ACC112 (cell line): ENCODE data around the gene LMOD3.

ENCODE experiments used
- H2AFZ ChIP-seq: fragments of 200-600 bp; sonication (generic); one replicate; pipeline ENCODE4 v1.6.0; 2017; ENCODE audit warnings: antibody characterized with exemption, low read length; ENCODE audit not compliant: unreplicated experiment
- H3K27ac ChIP-seq: fragments of 200-600 bp; sonication (generic); 2 replicates; pipeline ENCODE4 v1.5.1; 2014; ENCODE audit warnings: low read depth, mild to moderate bottlenecking, antibody characterized with exemption, low read length, moderate library complexity
- H3K27me3 ChIP-seq: fragments of 200-600 bp; sonication (generic); 2 replicates; pipeline ENCODE4 v1.6.1; 2014; ENCODE audit warnings: mild to moderate bottlenecking, antibody characterized with exemption, low read length, moderate library complexity, mixed read lengths; ENCODE audit not compliant: insufficient read depth
- H3K36me3 ChIP-seq: fragments of 200-600 bp; sonication (generic); 2 replicates; pipeline ENCODE4 v1.6.1; 2016; ENCODE audit warnings: mild to moderate bottlenecking, antibody characterized with exemption, low read length, moderate library complexity, mixed read lengths; ENCODE audit not compliant: insufficient read depth
- H3K4me1 ChIP-seq: fragments of 200-600 bp; sonication (generic); one replicate; pipeline ENCODE4 v1.6.1; 2016; ENCODE audit warnings: low read length, mixed read lengths; ENCODE audit not compliant: insufficient read depth, unreplicated experiment, control insufficient read depth
- H3K4me3 ChIP-seq: fragments of 200-600 bp; sonication (generic); 2 replicates; pipeline ENCODE4 v1.5.1; 2014; ENCODE audit warnings: mild to moderate bottlenecking, low read depth, low read length
- H3K79me2 ChIP-seq: fragments of 200-600 bp; sonication (generic); one replicate; pipeline ENCODE4 v1.6.0; 2016; ENCODE audit warnings: low read length; ENCODE audit not compliant: control insufficient read depth, unreplicated experiment, insufficient read depth

LMOD3 gene

DNA sequence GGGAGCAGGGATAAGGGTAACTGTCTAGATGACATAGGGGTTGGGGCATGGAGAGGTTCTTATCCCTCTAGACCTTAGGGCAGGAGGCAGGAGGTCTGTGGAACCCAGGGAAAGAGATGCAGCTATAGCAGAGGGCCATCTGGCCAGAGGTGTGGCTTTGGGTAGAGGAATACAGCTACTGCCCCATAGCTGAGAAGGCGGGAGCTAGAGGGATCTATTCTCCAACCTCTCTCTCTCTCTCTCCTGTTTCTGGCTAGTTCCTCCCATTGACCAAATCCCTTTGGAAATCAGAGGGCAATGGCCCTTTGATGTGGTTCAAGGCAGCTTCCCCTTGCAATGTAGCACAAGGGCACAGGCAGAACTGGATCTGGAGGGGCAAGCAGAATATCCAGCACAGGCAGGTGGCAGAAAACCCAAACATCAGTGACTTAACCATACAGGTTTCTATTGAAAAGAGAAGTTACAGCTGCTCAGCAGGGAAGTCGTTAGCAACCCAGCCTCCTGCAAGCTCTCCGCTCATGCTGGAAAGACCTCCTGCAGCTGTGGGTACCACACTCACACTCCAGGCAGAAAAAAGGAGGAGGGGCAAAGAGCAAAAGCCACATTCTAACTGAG, 22.3 kb upstream of the LMOD3 start:
- H3K36me3 ChIP-seq = no peaks in the 10 kb centered on the region
- peaks cover 9% of the 10 kb centered on the region; the same call in 1 of the 2 replicates for H3K27me3 ChIP-seq
- no peak overlapping the region for H2AFZ ChIP-seq
- no peak overlapping the region for H3K4me3 ChIP-seq
- H3K79me2 ChIP-seq = no peaks in the 10 kb centered on the region
- H3K4me1 ChIP-seq = no peaks in the 10 kb centered on the region
- H3K27ac ChIP-seq = no peak overlapping the region

- H3K4me3 ChIP-seq = no peak overlapping the region
- no peaks in the 10 kb centered on the region for H3K36me3 ChIP-seq
- H2AFZ ChIP-seq = no peak overlapping the region
- H3K27ac ChIP-seq = no peak overlapping the region
- H3K4me1 ChIP-seq = no peaks in the 10 kb centered on the region
- H3K27me3 ChIP-seq = peaks cover 9% of the 10 kb centered on the region; the same call in 1 of the 2 replicates
- no peaks in the 10 kb centered on the region for H3K79me2 ChIP-seq
Measured at GRCh38 chr3:69143612-69144011, 21.2 kb upstream of the LMOD3 start.

- Histone ChIP-seq H3K27ac (no peak overlapping the region), H3K4me3 (no peak overlapping the region), H3K36me3 (no peaks in the 10 kb centered on the region), H3K4me1 (no peaks in the 10 kb centered on the region), H3K79me2 (no peaks in the 10 kb centered on the region), H2AFZ (no peak overlapping the region), H3K27me3 (peaks cover 9% of the 10 kb centered on the region; the same call in 1 of the 2 replicates)
Measured at GRCh38 chr3:69142797-69143454, 20.5 kb upstream of the LMOD3 start.

GRCh38 chr3:69142090-69142489, 19.7 kb upstream of the LMOD3 start:
- no peaks in the 10 kb centered on the region for H3K36me3 ChIP-seq
- H3K4me3 ChIP-seq = no peak overlapping the region
- H3K27ac ChIP-seq = no peak overlapping the region
- no peak overlapping the region for H2AFZ ChIP-seq
- peaks cover 9% of the 10 kb centered on the region; the same call in 1 of the 2 replicates for H3K27me3 ChIP-seq
- H3K4me1 ChIP-seq = no peaks in the 10 kb centered on the region
- no peaks in the 10 kb centered on the region for H3K79me2 ChIP-seq

GRCh38 chr3:69141313-69141712, 18.9 kb upstream of the LMOD3 start:
- H3K27me3 ChIP-seq = peaks cover 9% of the 10 kb centered on the region; the same call in 1 of the 2 replicates
- H2AFZ ChIP-seq = no peak overlapping the region
- H3K27ac ChIP-seq = no peak overlapping the region
- no peaks in the 10 kb centered on the region for H3K36me3 ChIP-seq
- no peaks in the 10 kb centered on the region for H3K4me1 ChIP-seq
- no peak overlapping the region for H3K4me3 ChIP-seq
- no peaks in the 10 kb centered on the region for H3K79me2 ChIP-seq

GRCh38 chr3:69137412-69137811, 15.0 kb upstream of the LMOD3 start:
- Histone ChIP-seq H2AFZ (no peak overlapping the region), H3K79me2 (no peaks in the 10 kb centered on the region), H3K27ac (no peak overlapping the region), H3K4me3 (no peak overlapping the region), H3K36me3 (no peaks in the 10 kb centered on the region), H3K27me3 (peaks cover 9% of the 10 kb centered on the region; the same call in 1 of the 2 replicates), H3K4me1 (no peaks in the 10 kb centered on the region)

- no peaks in the 10 kb centered on the region for H3K36me3 ChIP-seq
- H3K27me3 ChIP-seq = peaks cover 9% of the 10 kb centered on the region; the same call in 1 of the 2 replicates
- no peak overlapping the region for H3K4me3 ChIP-seq
- H3K79me2 ChIP-seq = no peaks in the 10 kb centered on the region
- no peak overlapping the region for H2AFZ ChIP-seq
- no peak overlapping the region for H3K27ac ChIP-seq
- no peaks in the 10 kb centered on the region for H3K4me1 ChIP-seq
Measured at GRCh38 chr3:69137005-69137404, 14.6 kb upstream of the LMOD3 start.

DNA sequence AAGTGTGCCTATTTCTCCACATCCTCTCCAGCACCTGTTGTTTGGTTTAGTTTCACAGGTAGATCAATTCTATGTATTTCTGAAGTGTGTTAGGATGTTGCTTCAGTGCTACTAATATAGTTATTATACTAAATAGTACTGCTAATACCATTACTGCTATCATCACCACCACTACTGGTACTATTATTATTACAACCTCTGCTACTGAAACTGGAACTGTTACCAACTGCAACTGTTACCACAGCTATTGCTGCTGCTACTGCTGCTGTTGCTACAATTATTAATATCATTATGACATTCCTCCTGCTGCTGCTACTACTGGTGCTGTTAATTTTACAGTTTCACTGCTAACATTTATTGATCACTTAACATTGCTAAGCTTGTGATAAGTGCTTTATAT, 8.3 kb upstream of the LMOD3 start:
- no peak overlapping the region for H3K4me3 ChIP-seq
- H3K4me1 ChIP-seq = no peaks in the 10 kb centered on the region
- no peak overlapping the region for H2AFZ ChIP-seq
- H3K79me2 ChIP-seq = no peaks in the 10 kb centered on the region
- H3K27me3 ChIP-seq = no peaks in the 10 kb centered on the region
- no peak overlapping the region for H3K27ac ChIP-seq
- no peaks in the 10 kb centered on the region for H3K36me3 ChIP-seq

- Histone ChIP-seq H2AFZ (no peak overlapping the region), H3K4me3 (no peak overlapping the region), H3K4me1 (no peaks in the 10 kb centered on the region), H3K27ac (no peak overlapping the region), H3K27me3 (no peaks in the 10 kb centered on the region), H3K36me3 (no peaks in the 10 kb centered on the region), H3K79me2 (no peaks in the 10 kb centered on the region)
Measured at GRCh38 chr3:69129531-69129930, 7.1 kb upstream of the LMOD3 start.

DNA sequence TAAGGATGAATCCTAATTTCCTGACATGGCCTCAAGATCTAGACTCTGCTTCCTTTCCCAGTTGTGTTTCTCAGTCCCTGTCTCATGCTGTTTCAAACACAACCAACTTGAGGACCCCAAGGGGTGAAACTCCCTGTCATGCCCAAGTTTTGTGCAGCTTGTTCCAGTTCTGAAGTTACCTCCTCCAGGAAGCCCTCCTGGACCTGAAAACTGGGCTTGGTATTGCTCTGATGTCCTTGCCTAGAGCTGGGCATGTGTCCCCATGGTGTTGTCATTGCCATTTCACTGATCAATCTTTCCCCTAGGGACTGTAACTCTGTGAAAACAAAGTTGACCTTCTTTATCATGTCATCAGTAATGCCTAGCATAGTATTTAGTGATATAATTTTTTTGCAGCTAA, 6.1 kb upstream of the LMOD3 start:
- Histone ChIP-seq H3K79me2 (no peaks in the 10 kb centered on the region), H2AFZ (no peak overlapping the region), H3K4me3 (no peak overlapping the region), H3K27me3 (no peaks in the 10 kb centered on the region), H3K27ac (no peak overlapping the region), H3K4me1 (no peaks in the 10 kb centered on the region), H3K36me3 (no peaks in the 10 kb centered on the region)

GRCh38 chr3:69126999-69127398, 4.6 kb upstream of the LMOD3 start:
- no peaks in the 10 kb centered on the region for H3K4me1 ChIP-seq
- H2AFZ ChIP-seq = no peak overlapping the region
- H3K79me2 ChIP-seq = no peaks in the 10 kb centered on the region
- H3K27ac ChIP-seq = no peak overlapping the region
- H3K4me3 ChIP-seq = no peak overlapping the region
- H3K27me3 ChIP-seq = no peaks in the 10 kb centered on the region
- H3K36me3 ChIP-seq = no peaks in the 10 kb centered on the region
